H7 (cell line): ENCODE measurements around the gene GTF2H3. TPM values are rescaled to one million over a fixed set of nuclear protein-coding genes. Genes with fewer than 3 reads are reported as not detected.

Experiments
- total RNA-seq: library from RNA; depleted of rRNA; stranded (reverse); fragments of >200 nt; shearing (Covaris generic); gene quantifications from 2 replicates; pipeline ENCODE4 v1.2.3, GENCODE V29; 2014; rRNA removed

The GTF2H3 gene
- total RNA-seq, 1 experiment from 2014 or later, result 42.7 TPM

Other genes starting within 250 kb of the GTF2H3 start
- 16.1 and 18.1 TPM in 2 replicates for gene KMT5A, start 249.7 kb upstream of the GTF2H3 start, total RNA-seq
- 0.45 and 0.52 TPM in 2 replicates for gene RILPL2, start 197.1 kb upstream of the GTF2H3 start, total RNA-seq
- gene SNRNP35, start 175.7 kb upstream of the GTF2H3 start, total RNA-seq, result 5.5 and 12.8 TPM in 2 replicates
- gene RILPL1, start 100.1 kb upstream of the GTF2H3 start, total RNA-seq, result 12.4 and 13.2 TPM in 2 replicates
- 158 and 177 TPM in 2 replicates for gene TMED2, start 49.3 kb upstream of the GTF2H3 start, total RNA-seq
- gene DDX55, start 31.7 kb upstream of the GTF2H3 start, total RNA-seq, result 35.2 and 37.5 TPM in 2 replicates
- gene EIF2B1, start 143 bp upstream of the GTF2H3 start, total RNA-seq, result 44.8 and 61.1 TPM in 2 replicates
- 6.9 and 7.8 TPM in 2 replicates for gene TCTN2, start 37.3 kb downstream of the GTF2H3 start, total RNA-seq
- 22.3 and 31.9 TPM in 2 replicates for gene ATP6V0A2, start 78.5 kb downstream of the GTF2H3 start, total RNA-seq
- 0.03 TPM in 1 of 2 replicates, not detected in the other for gene DNAH10, start 128.5 kb downstream of the GTF2H3 start, total RNA-seq